ENCODE measurements around the gene CREM.

- TF ChIP-seq POLR2A (IDR thresholded peaks at IDR 0.05; ENCODE audit: low read depth, low read length) (no peak), POU2F2 (IDR thresholded peaks at IDR 0.05; ENCODE audit: low read depth, low read length) (no peak), POLR2AphosphoS5 (IDR thresholded peaks at IDR 0.05; ENCODE audit: low read depth, low read length) (no peak)
Observed at GRCh38 chr10:35200487-35200886, 73.8 kb downstream of the CREM start.

Measured in GM12891 (cell line).